Thyroid gland (tissue), 4 donors: ENCODE data around the gene ESYT1. TPM values are rescaled to one million over a fixed set of nuclear protein-coding genes. Genes with fewer than 3 reads are reported as not detected.
"Not testable (repeated sequence)": the region's sequence is repeated elsewhere in the genome, so short reads cannot be mapped to it uniquely, and the experiment has no call there.

Source experiments
- DNase-seq, 2 donors: peaks; one replicate each; pipeline ENCODE4 v3.0.0-alpha.2; 2019
- H3K27ac ChIP-seq, 3 donors: fragments of 200-600 bp; sonication (generic); 1 replicate in 2 of 3; 2 replicates in 1 of 3; pipeline ENCODE4 v1.5.1; 2016 to 2019; ENCODE audit warnings: mild to moderate bottlenecking in 1 of 3, moderate library complexity in 1 of 3
- H3K27me3 ChIP-seq: fragments of 200-600 bp; sonication (generic); one replicate; pipeline ENCODE4 v1.5.1; 2019
- H3K36me3 ChIP-seq, 2 donors: fragments of 200-600 bp; sonication (generic); one replicate each; pipeline ENCODE4 v1.5.1; 2016 to 2019
- H3K4me1 ChIP-seq, 2 donors: fragments of 200-600 bp; sonication (generic); one replicate each; pipeline ENCODE4 v1.5.1; 2017 to 2019
- H3K4me3 ChIP-seq, 3 donors: fragments of 200-600 bp; sonication (generic); replicated peaks in 1 of 3; 1 replicate in 2 of 3; 2 replicates in 1 of 3; pipeline ENCODE4 v1.5.1; 2016; ENCODE audit warnings: mild to moderate bottlenecking in 1 of 3
- H3K9me3 ChIP-seq: fragments of 200-600 bp; sonication (generic); one replicate; pipeline ENCODE4 v1.5.1; 2017
- POLR2A ChIP-seq, 2 donors: fragments of 450-650 bp; IDR thresholded peaks; one replicate each; pipeline ENCODE4 v1.6.1; 2017; ENCODE audit warnings: antibody characterized with exemption in 2 of 2, mild to moderate bottlenecking in 2 of 2, moderate library complexity in 1 of 2
- WGBS, 2 donors: methylation state at CpG; one replicate each; pipeline ENCODE4 v1.1.5; 2017; 5-methylcytosine and 5-hydroxymethylcytosine counted together
- intact Hi-C: fragments of 100-400 bp; cut with DNase I; formaldehyde crosslinking; loops from one replicate; pipeline ENCODE4 v1.15.1; 2023
- total RNA-seq, 4 donors: library from RNA; depleted of rRNA; stranded (reverse); fragments of >200 nt; gene quantifications; one replicate each; pipeline ENCODE4 v1.2.3, GENCODE V29; 2016
- TF ChIP-seq, protein P1 (sequence below), 6 experiments: fragments of 200-600 bp in 3 of 6; fragments of 450-650 bp in 3 of 6; sonication (generic) in 3 of 6; IDR thresholded peaks; one replicate each; pipeline ENCODE4 v1.5.1; 2016 to 2019; ENCODE audit warnings: antibody characterized with exemption in 6 of 6, mild to moderate bottlenecking in 2 of 6, inconsistent platforms in 1 of 6, moderate library complexity in 1 of 6

The ESYT1 gene
- total RNA-seq, 4 donors from 2014 or later = 60.6 to 84.7 (median 68.7) TPM

GRCh38 chr12:56155256-56155845, 27.3 kb downstream of the ESYT1 start:
- intact Hi-C loops = no loop called here
- H3K4me3 ChIP-seq = no peak overlapping the region
- H3K4me1 ChIP-seq = peaks cover 30 to 42% of the 10 kb centered on the region in 2 donors
- WGBS, 2 donors = 93 to 96% methylated on average over 11 of the region's 11 CpGs
- TF ChIP-seq, protein P1, sequence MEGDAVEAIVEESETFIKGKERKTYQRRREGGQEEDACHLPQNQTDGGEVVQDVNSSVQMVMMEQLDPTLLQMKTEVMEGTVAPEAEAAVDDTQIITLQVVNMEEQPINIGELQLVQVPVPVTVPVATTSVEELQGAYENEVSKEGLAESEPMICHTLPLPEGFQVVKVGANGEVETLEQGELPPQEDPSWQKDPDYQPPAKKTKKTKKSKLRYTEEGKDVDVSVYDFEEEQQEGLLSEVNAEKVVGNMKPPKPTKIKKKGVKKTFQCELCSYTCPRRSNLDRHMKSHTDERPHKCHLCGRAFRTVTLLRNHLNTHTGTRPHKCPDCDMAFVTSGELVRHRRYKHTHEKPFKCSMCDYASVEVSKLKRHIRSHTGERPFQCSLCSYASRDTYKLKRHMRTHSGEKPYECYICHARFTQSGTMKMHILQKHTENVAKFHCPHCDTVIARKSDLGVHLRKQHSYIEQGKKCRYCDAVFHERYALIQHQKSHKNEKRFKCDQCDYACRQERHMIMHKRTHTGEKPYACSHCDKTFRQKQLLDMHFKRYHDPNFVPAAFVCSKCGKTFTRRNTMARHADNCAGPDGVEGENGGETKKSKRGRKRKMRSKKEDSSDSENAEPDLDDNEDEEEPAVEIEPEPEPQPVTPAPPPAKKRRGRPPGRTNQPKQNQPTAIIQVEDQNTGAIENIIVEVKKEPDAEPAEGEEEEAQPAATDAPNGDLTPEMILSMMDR (IDR thresholded peaks at IDR 0.05) = no peak
- no peak for TF ChIP-seq POLR2A (IDR thresholded peaks at IDR 0.05)
- no peak for DNase-seq
- H3K9me3 ChIP-seq = no peaks in the 10 kb centered on the region
- H3K27me3 ChIP-seq = no peaks in the 10 kb centered on the region
- H3K36me3 ChIP-seq = peaks cover 9% of the 10 kb centered on the region in 2 donors
- H3K27ac ChIP-seq = no peak overlapping the region

- H3K4me1 ChIP-seq = peaks cover 33 to 44% of the 10 kb centered on the region in 2 donors
- DNase-seq, H3K27me3 ChIP-seq, intact Hi-C loops, H3K9me3 ChIP-seq: not testable (repeated sequence)
- 83 to 89% methylated on average over 21 of the region's 21 CpGs for WGBS, 2 donors
- peak overlapping the region; percentile 96 to 100 (median 99) for H3K27ac ChIP-seq
- H3K36me3 ChIP-seq = peaks cover 20 to 21% of the 10 kb centered on the region in 2 donors
- H3K4me3 ChIP-seq = peak overlapping the region in 1 of 3 donors; percentile 67
These were observed 28.6 kb downstream of the ESYT1 start for GRCh38 chr12:56156464-56157200.

DNA sequence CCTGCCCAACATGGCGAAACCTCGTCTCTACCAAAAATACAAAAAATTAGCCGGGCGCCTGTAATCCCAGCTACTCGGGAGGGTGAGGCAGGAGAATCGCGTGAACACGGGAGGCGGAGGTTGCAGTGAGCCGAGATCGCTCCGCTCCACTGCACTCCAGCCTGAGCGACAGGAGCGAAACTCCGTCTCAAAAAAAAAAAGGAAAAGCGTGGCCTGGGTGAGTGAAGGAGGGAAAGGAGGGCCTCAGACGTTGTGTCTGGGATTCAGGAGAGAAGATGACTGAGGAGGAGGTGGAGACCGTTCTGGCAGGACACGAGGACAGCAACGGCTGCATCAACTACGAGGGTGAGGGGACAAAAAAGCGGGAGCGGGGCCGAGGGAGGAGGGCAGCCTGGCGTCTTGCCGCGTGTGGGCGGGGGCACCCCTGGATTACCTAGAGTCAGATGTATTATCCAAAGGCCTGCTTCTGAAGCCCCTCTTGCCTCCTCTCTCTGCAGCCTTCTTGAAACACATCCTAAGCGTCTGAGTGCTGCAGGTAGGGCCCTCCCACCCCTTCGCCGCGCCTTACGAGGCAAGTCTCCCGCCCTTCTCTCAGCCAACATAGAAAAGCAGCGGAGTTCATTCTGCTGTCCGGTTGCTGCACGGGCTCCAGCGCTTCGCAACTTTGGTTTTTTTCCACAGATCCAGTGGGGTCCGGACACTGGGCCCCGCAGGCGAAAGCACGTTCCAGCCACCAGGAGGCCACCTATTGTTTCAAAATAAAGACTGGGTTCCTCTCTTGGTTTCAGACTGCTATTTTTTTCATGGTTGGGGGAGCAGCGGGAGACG, 29.3 kb downstream of the ESYT1 start:
- peaks cover 32 to 42% of the 10 kb centered on the region in 2 donors for H3K4me1 ChIP-seq
- peak overlapping the region; percentile 96 to 100 (median 99) for H3K27ac ChIP-seq
- 2 to 3% methylated on average over 45 of the region's 45 CpGs for WGBS, 2 donors
- peaks cover 28 to 29% of the 10 kb centered on the region in 2 donors for H3K36me3 ChIP-seq
- H3K4me3 ChIP-seq = peak overlapping the region in 2 of 3 donors; percentile 3 to 67
- TF ChIP-seq, protein P1 (IDR thresholded peaks at IDR 0.05) = peak in 5 of 6 experiments; percentile 51 to 88 (median 84)
- peak in 1 of 2 donors; percentile 29 for TF ChIP-seq POLR2A (IDR thresholded peaks at IDR 0.05)
- DNase-seq = peak; percentile 88 to 92
- H3K9me3 ChIP-seq = no peaks in the 10 kb centered on the region
- intact Hi-C loops = no loop called here
- no peaks in the 10 kb centered on the region for H3K27me3 ChIP-seq

DNA sequence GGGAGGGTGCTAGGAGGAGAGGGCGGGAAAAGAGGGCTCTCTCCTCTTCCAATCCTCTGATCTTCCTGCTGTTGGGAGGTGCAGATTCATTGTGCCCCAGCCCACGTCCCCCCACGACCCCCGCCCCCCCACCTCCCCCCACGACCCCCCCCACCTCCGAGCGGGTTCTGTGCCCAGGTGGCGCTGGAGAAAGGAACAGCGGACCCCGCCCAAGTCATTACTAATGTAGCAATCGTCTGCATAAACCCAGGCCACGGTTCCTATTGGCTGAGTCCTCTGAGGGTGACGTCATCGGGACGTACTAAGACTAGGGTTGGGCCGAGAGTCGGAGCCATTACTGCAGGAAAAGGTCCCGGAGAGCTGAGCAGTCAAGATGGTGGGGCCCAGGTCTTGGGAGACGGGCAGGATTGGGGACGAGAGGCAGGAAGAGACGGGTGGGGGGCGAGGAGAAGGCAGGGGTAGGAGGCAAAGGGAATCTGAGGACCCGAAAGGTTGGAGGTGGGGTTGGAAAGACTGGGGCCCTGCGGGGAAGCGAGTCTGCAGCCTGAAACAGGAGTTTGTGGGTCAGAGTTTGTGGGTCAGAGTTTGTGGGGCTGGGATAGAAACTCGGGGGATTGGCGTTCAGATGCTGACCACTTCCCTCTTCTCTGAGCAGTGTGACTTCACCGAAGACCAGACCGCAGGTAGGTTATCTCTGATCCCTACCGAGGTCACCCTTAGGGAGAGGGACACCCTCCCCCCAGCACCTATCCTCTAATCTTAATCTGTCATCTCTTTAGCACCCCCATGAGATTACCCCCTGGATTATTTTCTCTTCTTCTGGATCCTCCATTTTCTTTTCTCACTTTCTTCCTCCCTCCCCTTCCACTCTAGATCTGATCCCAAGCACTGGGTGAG, 30.2 kb downstream of the ESYT1 start, which contains the start of gene MYL6:
MYL6 (plus strand) TSS at position 331 of the 897 bp plus-strand sequence; CDS start at position 374, 43 bp downstream.
- Histone ChIP-seq H3K4me1 (peaks cover 24 to 36% of the 10 kb centered on the region in 2 donors), H3K27ac (peak within 1 kb of the TSS; percentile 96 to 100 (median 99)), H3K4me3 (peak within 1 kb of the TSS; percentile 67 to 96 (median 93)), H3K27me3 (no peaks in the 10 kb centered on the region), H3K36me3 (peaks cover 36 to 38% of the 10 kb centered on the region in 2 donors), H3K9me3 (no peaks in the 10 kb centered on the region)
- WGBS, 2 donors = 1% methylated on average over 24 to 30 of the region's 30 CpGs
- DNase-seq = peak; percentile 97 to 98
- TF ChIP-seq, protein P1 (IDR thresholded peaks at IDR 0.05) = no peak
- TF ChIP-seq POLR2A (IDR thresholded peaks at IDR 0.05) = peak; percentile 98 to 100
- intact Hi-C loops = no loop called here
